ENCODE measurements around the gene KIF12.

The KIF12 gene

GRCh38 chr9:114089206-114089840, 9.8 kb downstream of the KIF12 start:
- no peak for DNase-seq (ENCODE audit: low spot score)
- no peak overlapping the region for H3K27ac ChIP-seq
- no peak overlapping the region for H3K4me3 ChIP-seq
- TF ChIP-seq CTCF (IDR thresholded peaks at IDR 0.05) = no peak

DNA sequence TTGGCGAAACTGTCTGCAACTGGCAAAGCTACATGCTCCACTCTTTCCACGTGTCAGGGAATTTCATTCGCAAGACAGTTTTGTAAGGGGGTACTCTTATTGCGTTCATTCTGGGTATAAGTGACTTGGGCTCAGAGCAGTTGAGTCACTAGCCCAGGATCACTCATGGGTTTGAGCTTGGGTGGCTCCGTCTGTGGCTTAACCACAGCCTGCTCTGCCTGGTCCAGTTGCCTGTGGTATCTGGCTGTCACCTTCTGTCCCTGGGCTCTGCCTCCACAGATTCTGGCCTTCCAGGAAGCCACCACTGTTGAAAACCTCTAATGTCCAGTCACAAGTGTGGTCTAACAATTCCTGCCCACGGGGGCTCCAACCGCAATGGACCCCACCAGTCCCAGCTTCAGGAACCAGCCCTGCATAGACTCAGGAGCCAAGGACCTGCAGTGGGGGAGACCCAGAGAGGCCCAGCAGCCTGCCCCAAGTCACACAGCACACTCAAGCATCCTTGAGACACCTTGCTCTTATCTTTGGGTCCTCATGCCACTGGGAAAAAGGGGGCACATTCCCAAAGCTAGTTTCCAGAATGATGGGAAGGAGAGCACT, 10.4 kb downstream of the KIF12 start:
- no peak overlapping the region for H3K4me3 ChIP-seq
- TF ChIP-seq CTCF (IDR thresholded peaks at IDR 0.05) = no peak
- H3K27ac ChIP-seq = no peak overlapping the region
- DNase-seq (ENCODE audit: low spot score) = no peak

DNA sequence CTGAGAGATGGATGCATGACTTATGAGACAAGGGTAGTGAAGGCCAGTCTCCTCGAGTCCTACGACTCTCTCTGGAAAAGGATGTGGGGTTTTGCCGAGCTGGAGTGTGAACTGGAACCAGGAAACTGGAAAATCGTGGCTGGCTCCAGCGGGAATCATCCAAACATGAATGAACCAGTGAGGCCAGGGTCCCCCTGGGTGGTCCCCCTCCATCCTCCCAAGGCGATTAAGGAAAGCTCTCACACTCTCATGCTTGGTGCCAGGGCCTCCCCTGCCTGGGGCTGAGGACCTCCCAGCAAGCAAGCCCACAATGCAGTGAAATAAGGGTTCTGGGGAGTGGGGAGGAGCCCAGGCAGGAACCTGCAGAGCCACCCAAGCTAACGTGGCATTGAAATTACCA, 11.4 kb downstream of the KIF12 start:
- no peak for DNase-seq (ENCODE audit: low spot score)
- no peak overlapping the region for H3K4me3 ChIP-seq
- no peak overlapping the region for H3K27ac ChIP-seq
- TF ChIP-seq CTCF (IDR thresholded peaks at IDR 0.05) = no peak

DNA sequence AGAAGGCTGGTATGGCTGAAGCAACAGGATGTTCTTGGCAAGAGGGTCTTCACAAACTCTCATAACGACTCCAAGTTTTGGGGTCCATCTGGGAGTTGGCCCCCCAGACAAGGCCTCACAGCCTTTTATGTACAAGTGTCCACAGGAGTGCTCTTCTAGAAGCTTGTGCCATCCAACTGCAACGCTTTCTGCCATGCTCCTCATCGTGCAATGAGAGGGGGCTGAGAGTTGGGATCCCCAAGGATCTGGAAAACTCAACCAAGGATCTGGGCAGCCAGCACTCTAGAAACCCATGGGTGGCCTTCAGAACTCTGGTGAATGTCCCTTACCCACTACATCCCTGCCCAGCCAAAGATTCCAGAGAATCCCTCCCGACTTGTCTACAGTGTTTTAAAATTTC, 12.5 kb downstream of the KIF12 start:
- H3K4me3 ChIP-seq = no peak overlapping the region
- no peak for TF ChIP-seq CTCF (IDR thresholded peaks at IDR 0.05)
- H3K27ac ChIP-seq = no peak overlapping the region
- DNase-seq (ENCODE audit: low spot score) = no peak

DNA sequence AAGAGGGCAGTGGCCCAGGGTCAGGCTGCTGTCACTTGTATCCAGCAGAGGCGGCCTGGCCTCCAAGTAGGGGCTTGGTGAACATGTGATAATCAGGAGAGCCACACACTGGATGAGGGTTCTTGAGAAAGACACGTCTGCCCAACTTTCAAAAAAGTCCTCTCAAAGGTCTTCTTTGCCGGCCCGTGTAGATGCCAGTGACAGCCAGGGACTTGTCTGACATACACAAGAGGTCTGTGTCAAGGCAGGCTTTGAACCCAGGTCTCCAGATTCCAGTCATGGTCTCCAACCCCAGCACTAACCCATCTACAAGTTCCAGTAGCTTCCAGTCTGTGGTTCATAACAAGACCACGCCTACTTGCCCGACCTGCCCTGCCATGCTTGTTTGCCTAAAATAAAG, 13.1 kb downstream of the KIF12 start:
- H3K4me3 ChIP-seq = no peak overlapping the region
- TF ChIP-seq CTCF (IDR thresholded peaks at IDR 0.05) = no peak
- H3K27ac ChIP-seq = no peak overlapping the region
- DNase-seq (ENCODE audit: low spot score) = no peak

GRCh38 chr9:114085387-114085789, 13.7 kb downstream of the KIF12 start:
- DNase-seq (ENCODE audit: low spot score) = peak; percentile 68
- H3K4me3 ChIP-seq = no peak overlapping the region
- TF ChIP-seq CTCF (IDR thresholded peaks at IDR 0.05) = no peak
- H3K27ac ChIP-seq = no peak overlapping the region

All from coronary artery (tissue), 2 donors.